Suprapubic skin (tissue), 4 donors: Measurements from ENCODE around the gene HDGFL3.

Experiments used
- EP300 ChIP-seq: sonication (generic); formaldehyde crosslinking; IDR thresholded peaks from one replicate; pipeline ENCODE4 v1.6.1; 2017; ENCODE audit warnings: antibody characterized with exemption
- POLR2AphosphoS5 ChIP-seq, 3 donors: sonication (generic); formaldehyde crosslinking; IDR thresholded peaks; one replicate each; pipeline ENCODE4 v1.6.1; 2017; ENCODE audit warnings: antibody characterized with exemption in 3 of 3
- TF ChIP-seq, protein P1 (sequence below), 2 donors: fragments of 200-600 bp in 1 of 2; fragments of 450-650 bp in 1 of 2; sonication (generic) in 1 of 2; IDR thresholded peaks; one replicate each; pipeline ENCODE4 v1.5.1; 2016 to 2019; ENCODE audit warnings: antibody characterized with exemption in 2 of 2, mild to moderate bottlenecking in 1 of 2, moderate library complexity in 1 of 2

DNA sequence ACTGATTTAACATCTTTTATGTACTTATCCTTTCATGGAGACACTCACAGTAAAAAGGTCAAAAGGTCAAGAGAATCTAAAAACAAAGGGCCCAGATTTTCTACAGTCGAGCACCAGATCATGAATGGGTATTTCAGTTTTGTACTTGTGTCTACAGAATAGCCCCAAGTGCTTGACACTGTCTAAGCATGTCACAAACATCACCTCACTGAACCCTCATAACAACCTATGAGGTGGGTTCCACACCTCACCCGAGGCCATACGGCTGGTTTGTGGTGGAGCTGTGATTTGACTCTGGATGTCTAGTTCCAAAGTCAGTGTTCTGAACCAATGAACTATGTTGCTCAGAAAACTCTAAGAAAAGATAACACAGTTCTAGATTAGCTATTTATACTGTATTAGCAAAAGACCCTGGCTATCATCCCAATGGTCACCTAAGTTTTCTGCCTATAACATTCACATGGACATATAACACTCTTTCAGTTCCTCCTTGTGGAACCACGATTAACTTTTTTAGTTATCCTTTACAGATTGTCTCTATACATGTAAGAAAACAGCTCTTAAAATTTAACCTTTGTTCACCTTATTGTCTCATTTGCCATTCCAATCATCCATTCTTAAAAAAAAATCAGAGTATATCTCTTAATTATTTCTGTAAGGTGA lies 74.6 kb downstream of the HDGFL3 start:
- TF ChIP-seq, protein P1, sequence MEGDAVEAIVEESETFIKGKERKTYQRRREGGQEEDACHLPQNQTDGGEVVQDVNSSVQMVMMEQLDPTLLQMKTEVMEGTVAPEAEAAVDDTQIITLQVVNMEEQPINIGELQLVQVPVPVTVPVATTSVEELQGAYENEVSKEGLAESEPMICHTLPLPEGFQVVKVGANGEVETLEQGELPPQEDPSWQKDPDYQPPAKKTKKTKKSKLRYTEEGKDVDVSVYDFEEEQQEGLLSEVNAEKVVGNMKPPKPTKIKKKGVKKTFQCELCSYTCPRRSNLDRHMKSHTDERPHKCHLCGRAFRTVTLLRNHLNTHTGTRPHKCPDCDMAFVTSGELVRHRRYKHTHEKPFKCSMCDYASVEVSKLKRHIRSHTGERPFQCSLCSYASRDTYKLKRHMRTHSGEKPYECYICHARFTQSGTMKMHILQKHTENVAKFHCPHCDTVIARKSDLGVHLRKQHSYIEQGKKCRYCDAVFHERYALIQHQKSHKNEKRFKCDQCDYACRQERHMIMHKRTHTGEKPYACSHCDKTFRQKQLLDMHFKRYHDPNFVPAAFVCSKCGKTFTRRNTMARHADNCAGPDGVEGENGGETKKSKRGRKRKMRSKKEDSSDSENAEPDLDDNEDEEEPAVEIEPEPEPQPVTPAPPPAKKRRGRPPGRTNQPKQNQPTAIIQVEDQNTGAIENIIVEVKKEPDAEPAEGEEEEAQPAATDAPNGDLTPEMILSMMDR (IDR thresholded peaks at IDR 0.05): no peak
- TF ChIP-seq POLR2AphosphoS5 (IDR thresholded peaks at IDR 0.05) (no peak), EP300 (no peak)
